Globus pallidus (tissue), 1 donor: ENCODE results near the gene EEF1AKMT2.
A peak's percentile ranks its signal among the peaks of the same experiment; 100 is the strongest.
"Not testable (repeated sequence)": the region's sequence is repeated elsewhere in the genome, so short reads cannot be mapped to it uniquely, and the experiment has no call there.

Source experiments
- DNase-seq: peaks from one replicate; pipeline ENCODE4 v3.0.0-alpha.2; 2015; ENCODE audit warnings: low spot score

The EEF1AKMT2 gene

DNA sequence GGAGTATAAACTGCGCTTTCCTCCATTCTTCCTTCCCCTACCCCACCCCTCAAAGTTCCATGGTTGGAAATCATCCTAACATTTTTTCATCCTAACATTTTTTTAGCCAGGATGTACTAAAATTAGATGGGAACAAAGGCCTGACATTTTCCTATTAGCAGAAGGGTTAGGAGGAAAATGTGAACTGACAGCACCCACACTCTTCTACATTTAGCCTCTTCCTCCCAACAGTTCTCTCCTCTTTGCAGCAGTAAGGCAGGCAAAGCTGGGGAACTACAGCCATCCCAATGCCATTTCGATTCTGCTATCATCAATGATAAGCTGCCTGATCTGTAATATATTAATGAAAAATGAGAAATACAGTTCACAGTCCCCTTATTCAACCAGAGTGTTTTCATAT lies 36.1 kb downstream of the EEF1AKMT2 start:
- DNase-seq = no peak

DNA sequence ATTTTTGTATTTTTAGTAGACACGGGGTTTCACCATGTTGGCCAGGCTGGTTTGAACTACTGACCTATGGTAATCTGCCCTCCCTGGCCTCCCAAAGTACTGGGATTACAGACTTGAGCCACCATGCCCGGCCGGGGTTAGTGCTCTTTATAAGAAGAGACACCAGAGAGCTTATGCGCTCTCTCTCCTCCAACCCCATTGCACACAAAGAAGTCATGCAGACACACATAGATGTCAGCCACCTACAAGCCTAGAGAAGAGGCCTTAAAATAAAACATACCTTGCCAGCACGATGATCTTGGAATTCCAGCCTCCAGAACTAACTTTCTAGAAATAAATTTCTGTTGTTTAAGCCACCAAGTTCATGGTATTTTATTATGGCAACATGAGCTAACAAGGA lies 37.5 kb downstream of the EEF1AKMT2 start:
- no peak for DNase-seq

DNA sequence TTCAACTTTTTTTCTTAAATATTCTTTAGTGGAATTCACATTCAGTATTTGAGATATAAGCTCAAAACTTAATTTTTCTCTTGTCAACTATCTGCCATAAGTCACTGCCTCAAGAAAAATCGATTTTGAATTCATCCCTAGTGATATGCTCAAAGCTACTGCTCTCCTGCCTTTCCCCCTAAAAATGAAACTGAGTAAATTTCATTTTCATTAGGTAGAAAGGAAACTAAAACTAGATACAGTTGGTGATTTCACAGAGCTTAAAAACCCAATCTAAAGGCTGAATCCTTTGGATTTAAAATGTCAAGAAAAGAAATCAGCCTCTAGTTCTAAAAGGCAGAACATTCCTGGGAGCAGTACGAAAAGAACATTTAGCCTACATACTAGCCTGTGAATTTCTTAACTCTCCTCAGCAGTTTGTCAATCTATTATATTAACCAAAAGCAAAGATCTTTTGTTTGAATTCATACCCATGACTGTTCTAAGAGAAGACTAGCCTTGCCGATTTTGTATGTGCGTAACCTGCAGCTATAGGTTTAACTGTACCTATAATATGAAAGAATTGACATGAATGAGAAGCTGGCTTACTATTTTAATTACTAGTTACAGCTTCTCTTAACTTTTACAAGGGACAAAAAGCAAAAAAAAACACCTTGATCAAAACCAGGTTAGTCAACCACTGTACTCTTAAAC lies 42.6 kb downstream of the EEF1AKMT2 start:
- DNase-seq = no peak

DNA sequence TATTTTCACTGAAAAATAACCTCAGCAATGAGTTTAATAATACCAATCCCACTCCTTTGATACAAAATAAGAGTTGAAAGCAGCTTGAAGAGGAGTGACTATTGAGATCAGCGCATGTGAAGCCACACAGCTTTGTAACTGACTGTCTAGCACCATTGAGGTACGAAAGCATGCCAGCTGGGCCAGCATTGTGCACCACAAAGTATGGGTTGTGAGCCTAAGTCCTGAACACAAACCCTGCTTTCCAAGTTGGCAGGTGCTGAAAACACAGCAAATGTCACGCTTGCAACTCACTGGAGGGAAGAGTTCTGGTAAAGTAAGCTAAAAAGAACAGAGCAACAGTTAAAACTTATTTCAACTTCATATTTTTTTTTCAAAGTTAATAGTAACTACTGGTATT lies 43.5 kb downstream of the EEF1AKMT2 start:
- DNase-seq = no peak

DNA sequence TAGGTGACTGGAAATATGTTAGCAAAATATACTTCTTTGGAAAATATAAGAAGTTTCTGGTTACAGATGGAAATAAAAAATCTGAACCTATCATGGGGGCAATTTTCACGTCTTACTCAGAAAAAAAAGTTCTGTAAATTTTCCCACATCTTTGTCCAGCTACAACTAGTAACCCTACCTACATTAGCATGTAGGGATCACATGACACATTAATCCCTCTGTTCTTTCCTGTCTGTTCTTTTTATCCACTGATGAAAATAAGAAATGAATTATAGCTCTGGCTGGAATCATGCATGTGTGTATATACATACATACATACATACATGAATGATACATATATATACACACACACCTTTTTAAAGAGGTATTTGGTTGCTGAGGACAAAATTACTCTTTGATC lies 43.9 kb downstream of the EEF1AKMT2 start:
- DNase-seq = no peak

DNA sequence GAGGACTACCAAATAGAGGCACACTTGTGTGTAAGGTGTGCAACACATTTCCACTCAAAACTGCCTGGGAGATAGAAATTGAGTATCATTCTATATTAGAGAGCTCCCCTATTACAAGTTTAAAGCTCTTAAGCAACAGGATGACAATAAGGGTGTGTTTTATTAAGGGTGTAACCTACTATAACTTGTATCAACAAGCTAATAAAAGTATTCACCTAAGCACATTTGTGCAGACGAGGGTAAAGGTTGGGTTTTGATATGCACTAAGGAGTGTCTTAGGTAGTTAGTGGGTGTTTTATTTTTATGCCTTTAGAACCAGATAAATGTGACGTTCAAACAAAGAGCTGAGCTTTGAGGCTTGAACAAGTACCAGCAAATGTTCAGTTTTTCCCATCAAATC lies 44.7 kb downstream of the EEF1AKMT2 start:
- DNase-seq = no peak

DNA sequence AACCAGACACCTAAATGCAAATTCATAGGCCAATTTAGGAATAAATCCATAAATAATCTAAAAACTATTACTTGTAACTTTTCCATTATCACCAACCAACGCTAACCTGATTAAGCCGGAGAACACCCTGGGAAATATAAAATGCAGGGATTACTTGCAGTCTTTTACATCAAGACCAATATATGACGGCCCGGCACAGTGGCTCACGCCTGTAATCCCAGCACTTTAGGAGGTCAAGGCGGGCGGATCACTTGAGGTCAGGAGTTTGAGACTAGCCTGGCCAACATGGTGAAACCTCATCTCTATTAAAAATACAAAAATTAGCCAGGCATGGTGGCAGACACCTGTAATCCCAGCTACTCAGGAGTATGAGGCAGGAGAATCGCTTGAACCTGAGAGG lies 45.2 kb downstream of the EEF1AKMT2 start:
- DNase-seq = not testable (repeated sequence)

DNA sequence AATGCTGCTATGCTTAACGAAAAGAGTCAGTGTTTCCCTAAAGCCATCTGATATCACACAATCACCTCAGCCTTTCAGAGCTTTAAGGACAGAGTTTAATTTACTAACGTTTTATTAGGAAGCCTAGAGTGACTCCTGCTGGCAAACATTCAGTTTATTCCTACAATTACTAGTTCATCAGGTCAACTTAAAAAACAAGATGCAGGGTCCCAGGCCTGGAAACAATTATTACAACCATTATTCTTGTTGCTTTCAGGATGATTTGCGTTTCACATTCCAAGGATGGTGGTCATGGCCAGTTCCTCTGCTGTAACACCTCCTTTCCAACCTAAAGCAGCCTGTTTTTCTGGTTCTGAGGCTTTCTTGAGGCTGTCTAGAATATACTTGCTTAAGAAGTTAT lies 46.0 kb downstream of the EEF1AKMT2 start:
- DNase-seq = peak; percentile 71

DNA sequence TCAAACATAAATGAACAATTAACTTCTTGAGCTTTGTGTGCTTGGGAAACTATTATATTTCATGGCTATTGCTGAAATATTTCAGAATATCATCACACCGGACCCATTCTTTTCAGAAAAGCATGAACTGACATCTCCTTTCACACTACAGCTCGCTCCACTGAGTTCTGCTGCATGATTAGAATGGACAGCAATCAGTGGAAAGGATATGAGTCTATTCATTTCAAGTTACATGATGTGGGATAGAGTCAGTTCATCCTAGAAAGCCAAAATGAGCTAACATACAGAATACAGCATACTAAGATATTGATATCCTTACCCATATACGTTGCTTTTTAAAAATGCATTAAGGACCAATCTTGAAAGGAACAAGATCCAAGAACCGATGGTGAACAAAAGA lies 46.4 kb downstream of the EEF1AKMT2 start:
- DNase-seq = no peak

DNA sequence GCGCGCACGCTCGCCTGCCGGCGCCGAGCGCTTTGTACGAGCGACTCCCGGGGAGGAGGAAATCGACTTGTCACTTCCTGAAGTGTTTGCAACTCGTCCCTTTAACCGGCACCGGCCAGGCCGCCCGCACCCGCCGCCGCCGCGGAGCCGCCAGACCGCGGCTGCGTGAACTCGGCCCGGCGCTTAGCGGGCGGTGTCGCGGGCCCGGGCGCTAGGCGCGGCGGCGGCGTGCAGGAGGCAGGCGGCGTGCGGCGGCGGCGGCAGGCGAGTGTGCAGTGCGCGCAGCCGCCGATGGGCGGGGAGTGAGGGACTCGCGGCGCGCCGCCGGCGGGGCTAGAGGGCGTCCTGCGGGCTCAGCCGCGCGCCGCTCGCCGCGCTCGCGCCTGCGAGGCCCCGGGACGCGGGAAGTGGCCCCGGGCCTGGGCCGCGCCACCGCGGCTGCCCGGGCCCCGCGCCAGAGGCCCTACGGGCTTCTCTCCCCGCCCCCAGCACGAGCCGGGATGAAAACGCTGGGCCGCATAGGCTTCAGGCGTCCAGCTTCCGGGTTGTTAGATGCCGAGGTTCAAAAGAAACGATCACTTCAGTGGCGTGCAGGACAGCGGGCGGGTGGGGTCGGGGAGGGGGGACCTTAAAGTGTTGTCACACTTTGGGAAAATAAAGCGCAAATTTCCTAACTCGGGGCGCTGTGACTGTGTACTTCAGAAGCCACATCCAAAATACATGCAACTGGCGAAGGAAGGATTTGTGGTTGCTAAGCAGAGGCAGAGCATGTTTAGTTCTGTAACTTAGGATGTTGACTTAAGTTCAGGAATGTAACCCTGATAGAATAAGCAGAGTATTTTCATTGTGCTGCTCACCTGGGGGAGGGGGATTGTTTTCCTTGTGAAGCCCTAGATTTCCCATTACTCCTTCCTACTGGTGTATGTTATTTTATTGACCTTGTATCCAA lies 47.3 kb downstream of the EEF1AKMT2 start, which contains the start of gene FAM53B:
Gene FAM53B, minus strand, starts transcription at position 277 of the 949 bp plus-strand sequence. CDS start 37,665 bp downstream, outside the sequence.
- peak; percentile 87 for DNase-seq

DNA sequence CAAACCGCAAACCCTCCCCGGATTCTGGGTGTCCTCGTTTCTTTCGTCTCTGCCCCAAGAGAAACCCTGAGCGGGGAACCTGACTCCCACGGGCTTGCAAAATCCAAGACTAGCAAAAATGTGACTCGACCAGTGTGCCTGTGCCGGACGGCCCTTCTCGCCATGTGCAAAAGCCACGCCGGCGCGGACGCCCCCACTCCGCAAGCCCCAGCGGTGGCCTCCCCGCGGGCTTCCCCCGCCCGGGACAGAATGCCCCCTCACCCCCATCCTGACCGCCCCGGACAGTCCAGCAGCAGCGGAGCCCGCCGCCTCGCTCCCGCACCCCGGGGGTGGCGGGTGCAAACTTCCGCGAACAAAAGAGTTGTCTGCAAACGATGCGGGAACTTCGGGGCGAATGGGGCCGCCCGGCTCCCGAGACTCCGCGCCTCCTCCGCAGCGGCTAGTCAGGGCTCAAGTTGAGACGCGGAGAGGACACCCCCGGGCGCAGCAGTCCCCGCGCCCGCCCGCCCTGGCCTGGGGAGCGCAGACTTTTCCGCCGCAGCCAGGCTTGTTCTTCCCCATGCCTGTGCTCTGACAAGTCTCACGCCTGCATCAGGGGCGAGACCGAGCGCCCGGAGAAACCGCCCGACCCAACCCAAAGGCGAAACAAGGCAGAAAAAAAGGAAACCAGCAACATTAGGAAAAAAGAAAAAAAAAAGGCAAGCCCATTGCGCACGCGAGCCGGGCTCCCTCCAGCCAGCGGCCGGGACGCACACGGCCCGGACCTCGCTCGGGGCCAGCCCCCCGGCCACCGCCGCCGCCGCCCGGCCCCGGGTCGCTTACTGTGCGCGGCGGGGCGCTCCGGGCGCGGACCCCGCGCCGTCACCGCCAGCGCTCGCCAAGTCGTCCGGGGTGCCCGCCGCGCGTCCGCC lies 48.2 kb downstream of the EEF1AKMT2 start:
- peak; percentile 50 for DNase-seq

DNA sequence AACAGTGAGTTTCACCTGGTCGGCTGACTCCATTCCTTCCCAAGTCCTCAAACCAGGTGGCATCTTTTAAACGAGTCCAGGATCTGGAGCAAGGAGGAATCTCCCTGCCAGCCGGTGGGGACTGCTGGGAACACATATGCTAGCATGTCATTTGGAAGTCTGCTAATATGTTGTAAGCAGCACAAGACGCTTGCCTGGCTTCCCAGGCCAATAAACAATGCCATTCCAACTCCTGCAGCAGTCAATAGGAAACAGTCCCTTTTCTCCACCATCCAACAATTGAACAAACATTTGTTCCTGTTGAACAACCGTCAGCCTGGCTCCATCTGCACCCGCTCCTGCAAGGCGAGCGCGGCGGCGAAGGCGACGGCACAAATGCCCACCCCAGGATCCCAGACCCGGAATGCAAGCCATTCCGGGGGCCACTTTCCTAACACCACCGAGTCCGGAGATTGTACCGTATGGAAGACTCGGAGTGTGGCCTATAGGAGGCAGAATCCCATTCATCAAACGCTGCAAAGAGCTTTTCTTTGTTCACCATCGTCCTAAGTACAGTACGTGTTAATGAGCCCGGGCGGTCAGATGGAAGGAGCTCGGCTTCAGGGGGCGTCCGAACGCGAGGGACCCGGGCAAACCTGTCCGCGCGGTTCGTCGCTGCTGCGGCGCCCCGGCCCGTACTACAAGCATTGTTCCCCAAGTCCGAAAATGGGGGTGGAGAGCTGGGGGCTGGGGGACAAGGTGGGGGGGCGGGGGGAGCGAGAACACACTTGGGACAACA lies 49.1 kb downstream of the EEF1AKMT2 start:
- DNase-seq = peak; percentile 74

DNA sequence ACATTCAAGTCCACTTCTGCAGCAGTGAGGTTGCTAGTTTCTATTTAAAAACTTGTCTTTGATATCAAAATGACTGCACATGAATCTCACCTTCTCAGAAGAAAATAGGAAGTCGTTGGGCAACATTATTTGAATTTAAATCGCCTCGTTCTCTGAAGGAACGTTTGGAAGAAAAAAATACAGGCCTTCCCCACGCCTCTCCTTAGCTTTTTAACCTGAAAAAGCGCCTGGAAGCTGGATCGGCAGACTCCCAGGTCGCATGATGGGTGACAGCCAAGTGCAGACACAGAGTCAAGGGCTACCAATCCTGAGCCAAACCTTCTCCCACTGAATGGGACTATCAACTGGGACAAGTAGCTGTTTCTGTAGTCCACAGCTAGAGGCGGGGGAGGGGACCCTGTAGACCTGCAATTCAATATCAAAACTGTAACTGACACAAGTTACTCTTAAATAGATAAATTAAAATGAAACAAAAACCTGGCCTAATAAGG lies 49.7 kb downstream of the EEF1AKMT2 start:
- peak; percentile 63 for DNase-seq

DNA sequence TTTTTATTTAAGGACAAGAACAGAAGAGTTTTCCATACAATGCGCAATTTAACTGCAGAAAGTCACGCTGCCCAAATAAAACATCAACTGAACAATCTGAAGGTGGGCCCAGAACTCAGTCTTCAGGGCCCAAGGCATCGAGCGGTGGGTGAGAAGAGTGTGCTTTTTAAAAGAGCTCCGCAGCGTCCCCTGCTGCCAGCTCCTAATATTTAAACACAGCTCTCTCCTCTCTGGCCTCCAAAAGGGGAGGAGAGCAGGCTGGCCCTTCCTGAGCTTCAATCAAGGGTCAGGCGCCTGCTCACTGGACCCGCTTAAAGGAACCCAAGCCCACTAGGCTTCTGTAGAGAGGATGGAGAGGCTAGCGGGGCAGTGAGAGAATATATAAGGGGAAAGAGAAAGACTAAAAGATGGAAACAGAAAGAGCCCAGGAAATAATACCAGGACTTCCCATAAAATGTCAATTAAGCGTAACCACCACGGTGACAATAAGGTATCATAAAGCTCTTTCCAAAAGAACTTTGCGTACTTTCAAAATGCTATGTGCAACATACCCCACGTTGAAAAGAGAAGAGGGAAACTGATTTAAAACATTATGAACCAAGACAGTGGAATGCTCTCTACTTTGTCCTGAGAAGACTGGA lies 50.3 kb downstream of the EEF1AKMT2 start:
- DNase-seq = peak; percentile 96

DNA sequence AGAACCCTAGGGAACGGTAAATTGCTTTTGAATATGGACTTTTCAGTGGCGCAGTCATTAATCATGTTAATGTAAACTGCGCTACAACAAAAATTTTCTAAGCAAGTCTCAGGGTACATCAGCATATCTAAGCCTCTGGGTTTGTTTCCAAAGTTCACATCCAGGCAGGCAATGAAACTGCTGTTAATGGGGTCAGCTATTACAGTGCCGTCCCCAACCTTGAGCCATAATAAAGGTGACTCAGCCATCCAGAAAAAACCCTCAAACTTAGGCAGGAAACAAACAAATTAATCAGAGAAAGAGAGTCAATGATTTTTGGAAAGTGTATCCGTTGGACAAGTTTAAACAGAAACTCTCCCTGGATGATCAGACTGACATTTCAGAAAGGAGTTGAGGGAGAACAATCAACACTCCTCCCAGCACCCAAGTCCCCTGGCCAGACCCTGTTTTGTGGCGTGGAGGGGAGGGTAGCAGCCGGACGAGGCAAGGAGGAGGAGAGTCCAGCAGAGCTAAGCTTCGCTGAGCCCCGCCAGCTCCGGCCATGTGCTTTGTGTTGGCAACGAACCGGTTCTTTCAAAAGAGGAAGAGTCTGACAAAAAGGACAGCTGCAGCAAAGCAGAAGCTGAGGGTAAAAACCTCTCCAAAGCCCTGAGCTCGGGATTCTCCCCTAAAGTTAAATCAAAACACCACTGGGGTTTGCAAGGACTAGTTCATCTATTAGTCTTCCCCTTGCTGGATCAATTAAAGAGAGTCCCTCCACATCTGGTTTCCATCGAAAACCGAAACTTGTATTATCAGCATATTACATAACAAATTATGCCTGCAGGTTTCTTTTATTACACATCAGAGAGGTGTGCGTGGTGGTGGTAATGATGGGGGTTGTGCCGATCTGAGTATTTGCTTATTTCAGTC lies 51.1 kb downstream of the EEF1AKMT2 start:
- peak; percentile 87 for DNase-seq

DNA sequence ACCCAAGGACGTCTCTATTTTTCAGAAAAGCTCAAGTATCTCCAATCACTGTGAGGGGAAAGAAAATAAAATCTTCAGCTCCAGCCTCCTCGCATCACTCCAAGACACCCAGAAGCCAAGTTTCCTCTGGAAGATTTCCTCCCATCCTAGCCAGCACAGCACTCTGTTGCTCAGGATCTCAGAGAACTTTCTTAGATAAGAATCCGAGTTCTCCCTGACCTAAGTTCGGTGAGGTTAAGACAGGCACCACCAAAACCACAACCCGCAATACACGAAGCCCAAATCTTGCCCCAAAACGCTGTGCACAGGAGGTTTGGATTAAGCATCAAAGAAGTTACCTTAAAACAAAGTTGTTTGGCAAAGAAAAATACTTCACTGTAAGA lies 51.7 kb downstream of the EEF1AKMT2 start:
- DNase-seq = peak; percentile 51

DNA sequence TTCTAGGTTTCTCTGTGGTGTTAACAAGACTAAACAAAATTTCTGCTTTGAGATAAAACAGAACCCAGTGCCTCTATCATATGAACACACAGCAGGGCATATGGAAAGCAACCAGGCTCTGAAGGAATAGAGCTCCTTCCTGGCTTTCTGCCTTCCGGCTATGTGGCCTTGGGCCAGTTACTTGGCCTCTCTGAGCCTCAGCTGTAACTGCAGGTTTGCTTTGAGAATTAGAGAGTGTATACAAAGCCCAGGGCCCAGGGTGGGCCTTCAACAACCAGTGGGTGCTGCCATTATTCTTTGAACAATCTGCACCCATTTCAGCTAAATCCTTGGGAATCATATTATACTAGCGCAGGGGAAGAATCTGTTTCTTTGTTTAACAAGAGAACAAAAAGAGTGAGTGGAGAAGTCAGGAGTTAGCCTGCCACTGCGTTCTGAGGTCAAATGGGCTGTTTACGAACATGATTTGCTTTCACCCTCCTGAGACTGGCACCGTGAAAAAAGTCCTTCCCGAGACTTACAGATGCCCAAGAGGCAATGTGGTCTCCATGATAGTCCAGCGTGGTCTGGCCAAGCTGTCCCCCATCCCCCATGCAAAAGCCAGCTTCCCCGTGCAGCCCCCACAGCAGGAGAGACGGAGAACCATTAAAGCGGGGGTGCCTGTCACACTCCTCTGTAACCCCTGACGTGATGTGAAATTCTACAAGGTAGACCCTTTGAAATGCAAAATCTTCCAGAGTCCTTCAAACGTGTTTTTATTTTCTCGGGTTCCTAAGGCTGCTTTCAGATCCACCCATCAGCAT lies 52.4 kb downstream of the EEF1AKMT2 start:
- peak; percentile 60 for DNase-seq

DNA sequence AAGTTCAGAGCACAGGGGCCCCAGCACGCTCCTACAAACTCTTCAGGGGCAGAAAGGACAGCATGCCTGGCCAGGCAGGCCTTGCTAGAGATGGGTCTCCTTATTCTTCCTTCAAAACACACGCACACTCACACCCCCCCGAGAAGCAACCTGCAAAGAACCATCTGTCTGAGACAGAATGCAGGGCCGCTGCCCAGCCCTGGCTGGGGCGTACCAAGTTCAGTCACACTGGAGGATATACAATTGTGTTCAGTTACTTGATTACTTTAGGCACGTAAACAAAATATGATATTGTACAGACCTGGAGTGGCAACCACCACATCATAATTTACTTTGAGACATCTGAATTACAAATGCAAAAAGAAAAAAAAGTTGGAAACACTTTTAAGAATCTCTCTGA lies 53.2 kb downstream of the EEF1AKMT2 start:
- no peak for DNase-seq

DNA sequence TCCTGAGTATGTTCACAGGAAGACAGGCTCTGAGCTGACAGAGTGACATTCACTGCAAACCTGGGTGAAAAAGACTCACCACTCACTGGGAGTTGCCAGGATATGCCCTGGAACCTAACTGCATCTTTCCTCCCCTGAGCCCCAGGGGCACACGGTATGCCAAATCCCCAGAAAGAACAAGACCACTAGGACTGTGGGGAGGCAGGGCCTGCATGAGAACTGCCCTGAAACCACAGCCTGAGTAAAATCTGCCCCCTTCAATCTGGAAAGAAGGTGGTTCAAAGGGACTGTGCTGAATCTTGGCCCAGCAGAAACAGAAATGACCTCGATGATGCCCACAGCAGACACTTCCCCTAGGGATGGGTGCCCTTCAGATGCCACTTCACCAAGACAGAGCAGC lies 54.0 kb downstream of the EEF1AKMT2 start:
- DNase-seq = no peak
